ENCODE measurements around the gene PLD4.

DNA sequence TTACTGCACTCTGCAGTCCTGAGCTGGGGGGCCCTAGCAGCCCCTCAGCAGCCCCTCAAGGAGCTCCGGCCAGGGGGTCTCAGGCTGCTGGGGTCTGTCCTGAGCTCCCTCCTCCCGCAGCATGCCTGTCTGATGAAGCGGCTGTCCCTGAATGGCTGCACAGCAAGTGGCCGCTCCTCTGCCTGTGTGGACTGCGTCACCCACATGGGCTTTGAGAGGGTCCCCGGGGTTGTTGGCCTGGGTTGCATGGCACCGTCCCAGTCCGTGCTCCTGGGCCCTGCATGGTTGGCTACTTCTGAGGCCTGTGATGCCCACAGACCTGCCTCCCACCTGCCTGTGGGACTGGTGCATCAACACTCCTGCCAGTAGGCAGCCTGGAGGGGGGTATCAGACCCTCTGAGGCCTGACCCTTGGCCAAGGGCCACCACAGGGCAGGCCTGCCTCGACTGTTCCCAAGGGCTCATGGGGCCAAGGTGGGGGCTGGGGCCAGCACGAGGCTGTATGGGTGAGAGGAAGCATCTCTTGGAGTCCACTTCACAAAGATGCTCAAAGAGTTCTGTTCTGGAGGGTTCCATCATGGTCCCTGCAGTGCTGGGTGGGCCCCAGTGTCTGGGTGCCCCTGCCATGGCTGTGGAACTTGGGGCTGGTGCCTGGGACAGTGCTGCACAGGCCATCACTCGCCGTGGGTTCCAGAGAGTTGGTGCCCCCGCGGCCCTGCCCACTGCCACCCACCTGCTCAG lies 47.4 kb upstream of the PLD4 start:
- TF ChIP-seq POLR2A (IDR thresholded peaks at IDR 0.05; ENCODE audit: low read depth, low read length) (no peak), POLR2AphosphoS5 (IDR thresholded peaks at IDR 0.05; ENCODE audit: low read depth, low read length) (no peak)

Measured in GM12892 (cell line).